Neutrophil (primary cell): Measurements from ENCODE around the gene EIF4ENIF1.
"Not testable (repeated sequence)": the region's sequence is repeated elsewhere in the genome, so short reads cannot be mapped to it uniquely, and the experiment has no call there.

Experiments
- H3K27ac ChIP-seq: fragments of 200-600 bp; sonication (generic); 2 replicates; pipeline ENCODE4 v1.5.1; 2016; ENCODE audit warnings: mild to moderate bottlenecking, moderate library complexity
- H3K27me3 ChIP-seq: fragments of 200-600 bp; sonication (generic); 2 replicates; pipeline ENCODE4 v1.6.0; 2016; ENCODE audit warnings: mild to moderate bottlenecking
- H3K36me3 ChIP-seq: fragments of 200-600 bp; sonication (generic); 2 replicates; pipeline ENCODE4 v1.5.1; 2017
- H3K4me1 ChIP-seq, 2 experiments: fragments of 200-600 bp in 1 of 2; sonication (generic) in 1 of 2; 1 replicate in 1 of 2; 2 replicates in 1 of 2; pipeline versions ENCODE4 v1.5.1 to v1.6.1; 2013 to 2016; ENCODE audit warnings: low read depth in 1 of 2, low read length in 1 of 2, mild to moderate bottlenecking in 1 of 2, moderate library complexity in 1 of 2; ENCODE audit not compliant: control insufficient read depth in 1 of 2, insufficient read depth in 1 of 2
- H3K4me3 ChIP-seq, 2 experiments: fragments of 200-600 bp in 1 of 2; sonication (generic) in 1 of 2; 1 replicate in 1 of 2; 2 replicates in 1 of 2; pipeline ENCODE4 v1.5.1; 2013 to 2016; ENCODE audit warnings: low read depth in 1 of 2, low read length in 1 of 2, mild to moderate bottlenecking in 1 of 2, moderate library complexity in 1 of 2
- H3K9me3 ChIP-seq: fragments of 200-600 bp; sonication (generic); 2 replicates; pipeline ENCODE4 v1.5.1; 2016
- CTCF ChIP-seq: fragments of 200-600 bp; sonication (generic); IDR thresholded peaks from 2 replicates; pipeline ENCODE4 v1.5.1; 2016; ENCODE audit warnings: antibody characterized with exemption

Gene EIF4ENIF1

GRCh38 chr22:31490496-31490925 is 869 bp upstream of the EIF4ENIF1 start:
- peak; percentile 62 for TF ChIP-seq CTCF
- Histone ChIP-seq H3K27me3 (no peaks in the 10 kb centered on the region), H3K4me3 (peak overlapping the region; percentile 77 to 91), H3K4me1 (peaks cover 36 to 42% of the 10 kb centered on the region in 2 experiments), H3K9me3 (no peaks in the 10 kb centered on the region), H3K36me3 (peaks cover 10% of the 10 kb centered on the region), H3K27ac (peak overlapping the region; percentile 97)

GRCh38 chr22:31488988-31489617 is 539 bp downstream of the EIF4ENIF1 start:
- Histone ChIP-seq H3K27ac (peak overlapping the region; percentile 97), H3K4me1 (peaks cover 31 to 40% of the 10 kb centered on the region in 2 experiments), H3K36me3 (peaks cover 21% of the 10 kb centered on the region), H3K27me3 (no peaks in the 10 kb centered on the region), H3K4me3 (peak overlapping the region; percentile 77 to 91), H3K9me3 (no peaks in the 10 kb centered on the region)
- TF ChIP-seq CTCF = no peak

- peaks cover 28% of the 10 kb centered on the region for H3K36me3 ChIP-seq
- no peaks in the 10 kb centered on the region for H3K27me3 ChIP-seq
- H3K27ac ChIP-seq = peak overlapping the region; percentile 97
- H3K4me1 ChIP-seq = peaks cover 31 to 40% of the 10 kb centered on the region in 2 experiments
- no peaks in the 10 kb centered on the region for H3K9me3 ChIP-seq
- no peak for TF ChIP-seq CTCF
- peak overlapping the region; percentile 77 to 91 for H3K4me3 ChIP-seq
Measured at GRCh38 chr22:31488346-31488883, 1.2 kb downstream of the EIF4ENIF1 start.

GRCh38 chr22:31486951-31487350 is 2.7 kb downstream of the EIF4ENIF1 start:
- Histone ChIP-seq H3K4me3 (no peak overlapping the region), H3K27me3 (no peaks in the 10 kb centered on the region), H3K4me1 (peaks cover 31 to 40% of the 10 kb centered on the region in 2 experiments), H3K36me3 (peaks cover 36% of the 10 kb centered on the region), H3K27ac (no peak overlapping the region), H3K9me3 (no peaks in the 10 kb centered on the region)
- TF ChIP-seq CTCF = no peak

- not testable (repeated sequence) for H3K4me3 ChIP-seq, H3K27me3 ChIP-seq, H3K27ac ChIP-seq, H3K9me3 ChIP-seq
- Histone ChIP-seq H3K4me1 (peaks cover 27 to 34% of the 10 kb centered on the region in 2 experiments), H3K36me3 (peaks cover 41% of the 10 kb centered on the region)
Measured at GRCh38 chr22:31486369-31486768, 3.3 kb downstream of the EIF4ENIF1 start.

GRCh38 chr22:31482470-31482869 is 7.2 kb downstream of the EIF4ENIF1 start:
- Histone ChIP-seq H3K36me3 (peaks cover 43% of the 10 kb centered on the region), H3K4me1 (peaks cover 19 to 22% of the 10 kb centered on the region in 2 experiments)
- not testable (repeated sequence) for H3K9me3 ChIP-seq, H3K4me3 ChIP-seq, H3K27me3 ChIP-seq, H3K27ac ChIP-seq
